ENCODE data around the gene DYNC1LI1. TPM values are rescaled to one million over a fixed set of nuclear protein-coding genes. Genes with fewer than 3 reads are reported as not detected.
A peak's percentile ranks its signal among the peaks of the same experiment; 100 is the strongest.

Gene DYNC1LI1
- total and polyA plus RNA-seq, 2 experiments from 2014 or later = 45.1 to 48.0 TPM

DNA sequence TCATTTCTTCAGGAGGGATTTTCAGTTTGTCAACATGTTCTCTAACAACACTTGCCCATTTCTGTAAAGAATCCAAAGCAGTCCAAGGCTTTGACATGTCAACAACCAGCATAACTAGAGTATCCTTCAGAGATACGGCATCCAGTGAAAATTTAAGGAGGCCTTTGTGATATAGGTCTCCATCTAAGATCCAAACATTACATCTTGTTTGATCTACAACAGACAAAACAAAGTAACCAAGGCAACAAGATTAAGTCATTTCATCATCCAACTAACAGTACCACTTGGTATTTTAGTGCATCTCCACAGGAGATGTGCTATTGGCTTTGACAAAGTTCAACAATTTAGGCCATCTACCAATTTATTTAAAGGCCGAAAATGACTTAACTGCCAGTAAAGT lies 25.8 kb downstream of the DYNC1LI1 start:
- Mint-ChIP-seq H3K36me3 (ENCODE audit: low read depth) (peaks cover 12% of the 10 kb centered on the region; the same call in 2 of the 3 replicates), H3K4me1 (peaks cover 4% of the 10 kb centered on the region; the same call in 2 of the 3 replicates), H3K9me3 (no peaks in the 10 kb centered on the region), H3K4me3 (no peak overlapping the region), H3K27me3 (ENCODE audit: insufficient read depth, low read depth, poor library complexity) (no peaks in the 10 kb centered on the region), H3K27ac (0 out of 2 replicates have a peak overlapping the region, but pooled peaks have one; percentile 50)
- Histone ChIP-seq H3K27me3 (ENCODE audit: insufficient read depth) (no peaks in the 10 kb centered on the region), H4K20me1 (replicated peaks; ENCODE audit: insufficient read depth) (peaks cover 18% of the 10 kb centered on the region), H3K4me3 (no peak overlapping the region), H3K79me2 (replicated peaks; ENCODE audit: insufficient read depth) (peaks cover 59% of the 10 kb centered on the region), H3K9me2 (ENCODE audit: insufficient read depth) (no peaks in the 10 kb centered on the region), H2AFZ (no peak overlapping the region), H3K4me1 (ENCODE audit: insufficient read depth) (no peaks in the 10 kb centered on the region), H3F3A (replicated peaks; ENCODE audit: low read depth) (no peaks in the 10 kb centered on the region), H3K27ac (ENCODE audit: low read depth) (no peak overlapping the region), H3K36me3 (ENCODE audit: insufficient read depth) (peaks cover 8% of the 10 kb centered on the region; the same call in 1 of the 2 replicates), H3K4me2 (no peak overlapping the region)
- TF ChIP-seq ZNF331 (CRISPR knock-in tag; IDR thresholded peaks at IDR 0.05; ENCODE audit: low read depth) (no peak), STAT1 (IDR thresholded peaks at IDR 0.05; ENCODE audit: unreplicated experiment) (no peak)
- TF ChIP-seq, protein P1, sequence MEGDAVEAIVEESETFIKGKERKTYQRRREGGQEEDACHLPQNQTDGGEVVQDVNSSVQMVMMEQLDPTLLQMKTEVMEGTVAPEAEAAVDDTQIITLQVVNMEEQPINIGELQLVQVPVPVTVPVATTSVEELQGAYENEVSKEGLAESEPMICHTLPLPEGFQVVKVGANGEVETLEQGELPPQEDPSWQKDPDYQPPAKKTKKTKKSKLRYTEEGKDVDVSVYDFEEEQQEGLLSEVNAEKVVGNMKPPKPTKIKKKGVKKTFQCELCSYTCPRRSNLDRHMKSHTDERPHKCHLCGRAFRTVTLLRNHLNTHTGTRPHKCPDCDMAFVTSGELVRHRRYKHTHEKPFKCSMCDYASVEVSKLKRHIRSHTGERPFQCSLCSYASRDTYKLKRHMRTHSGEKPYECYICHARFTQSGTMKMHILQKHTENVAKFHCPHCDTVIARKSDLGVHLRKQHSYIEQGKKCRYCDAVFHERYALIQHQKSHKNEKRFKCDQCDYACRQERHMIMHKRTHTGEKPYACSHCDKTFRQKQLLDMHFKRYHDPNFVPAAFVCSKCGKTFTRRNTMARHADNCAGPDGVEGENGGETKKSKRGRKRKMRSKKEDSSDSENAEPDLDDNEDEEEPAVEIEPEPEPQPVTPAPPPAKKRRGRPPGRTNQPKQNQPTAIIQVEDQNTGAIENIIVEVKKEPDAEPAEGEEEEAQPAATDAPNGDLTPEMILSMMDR (conservative IDR thresholded peaks at IDR 0.05; ENCODE audit: low read depth in 2 of 2) = no peak
- ATAC-seq (no peak), DNase-seq (ENCODE audit: low spot score) (no peak)

DNA sequence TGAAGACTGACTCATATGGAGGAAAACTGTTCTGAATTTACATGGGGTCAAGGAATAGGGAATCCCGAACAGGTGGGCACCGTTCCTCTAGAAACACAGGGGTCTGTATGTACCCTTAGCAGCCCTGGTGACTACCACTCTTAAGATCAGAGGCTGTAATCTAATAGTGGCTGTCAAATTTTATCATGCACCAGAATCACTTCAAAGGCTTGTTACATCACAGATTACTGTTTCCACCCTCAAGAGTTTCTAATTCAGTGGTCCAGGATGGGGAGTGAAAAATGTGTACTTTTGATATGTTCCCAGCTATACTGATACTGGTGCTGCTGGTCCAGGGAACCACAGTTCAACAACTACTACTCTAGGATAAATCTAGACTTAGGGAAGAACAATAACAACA lies 27.9 kb downstream of the DYNC1LI1 start:
- no peaks in the 10 kb centered on the region for H3K27me3 ChIP-seq (ENCODE audit: insufficient read depth)
- H3K4me1 ChIP-seq (ENCODE audit: insufficient read depth) = no peaks in the 10 kb centered on the region
- H4K20me1 ChIP-seq (replicated peaks; ENCODE audit: insufficient read depth) = peaks cover 4% of the 10 kb centered on the region; the same call in 1 of the 2 replicates
- no peak for ATAC-seq
- no peak overlapping the region for H3K27ac Mint-ChIP-seq
- no peaks in the 10 kb centered on the region for H3K4me1 Mint-ChIP-seq
- H3K36me3 ChIP-seq (ENCODE audit: insufficient read depth) = peaks cover 8% of the 10 kb centered on the region; the same call in 1 of the 2 replicates
- no peak overlapping the region for H3K4me3 ChIP-seq
- no peaks in the 10 kb centered on the region for H3F3A ChIP-seq (replicated peaks; ENCODE audit: low read depth)
- DNase-seq (ENCODE audit: low spot score) = no peak
- H3K27me3 Mint-ChIP-seq (ENCODE audit: insufficient read depth, low read depth, poor library complexity) = no peaks in the 10 kb centered on the region
- peaks cover 38% of the 10 kb centered on the region for H3K79me2 ChIP-seq (replicated peaks; ENCODE audit: insufficient read depth)
- H3K4me2 ChIP-seq = no peak overlapping the region
- no peaks in the 10 kb centered on the region for H3K9me3 Mint-ChIP-seq
- H2AFZ ChIP-seq = no peak overlapping the region
- peaks cover 19% of the 10 kb centered on the region for H3K36me3 Mint-ChIP-seq (ENCODE audit: low read depth)
- H3K27ac ChIP-seq (ENCODE audit: low read depth) = no peak overlapping the region; the same call in 1 of the 2 replicates
- no peak overlapping the region for H3K4me3 Mint-ChIP-seq
- H3K9me2 ChIP-seq (ENCODE audit: insufficient read depth) = no peaks in the 10 kb centered on the region
- no peak for TF ChIP-seq EZH2 (IDR thresholded peaks at IDR 0.05; ENCODE audit: low read depth, unreplicated experiment)
- TF ChIP-seq, protein P2, sequence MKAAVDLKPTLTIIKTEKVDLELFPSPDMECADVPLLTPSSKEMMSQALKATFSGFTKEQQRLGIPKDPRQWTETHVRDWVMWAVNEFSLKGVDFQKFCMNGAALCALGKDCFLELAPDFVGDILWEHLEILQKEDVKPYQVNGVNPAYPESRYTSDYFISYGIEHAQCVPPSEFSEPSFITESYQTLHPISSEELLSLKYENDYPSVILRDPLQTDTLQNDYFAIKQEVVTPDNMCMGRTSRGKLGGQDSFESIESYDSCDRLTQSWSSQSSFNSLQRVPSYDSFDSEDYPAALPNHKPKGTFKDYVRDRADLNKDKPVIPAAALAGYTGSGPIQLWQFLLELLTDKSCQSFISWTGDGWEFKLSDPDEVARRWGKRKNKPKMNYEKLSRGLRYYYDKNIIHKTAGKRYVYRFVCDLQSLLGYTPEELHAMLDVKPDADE (IDR thresholded peaks at IDR 0.05) = no peak
- TF ChIP-seq, protein P1 (conservative IDR thresholded peaks at IDR 0.05; ENCODE audit: low read depth in 2 of 2) = no peak
- TF ChIP-seq POLR2AphosphoS5 (IDR thresholded peaks at IDR 0.05; ENCODE audit: low read depth) = no peak
- TF ChIP-seq EZH2phosphoT487 (IDR thresholded peaks at IDR 0.05; ENCODE audit: unreplicated experiment) = no peak
- no peak for TF ChIP-seq STAT1 (IDR thresholded peaks at IDR 0.05; ENCODE audit: unreplicated experiment)
- TF ChIP-seq, protein P3, sequence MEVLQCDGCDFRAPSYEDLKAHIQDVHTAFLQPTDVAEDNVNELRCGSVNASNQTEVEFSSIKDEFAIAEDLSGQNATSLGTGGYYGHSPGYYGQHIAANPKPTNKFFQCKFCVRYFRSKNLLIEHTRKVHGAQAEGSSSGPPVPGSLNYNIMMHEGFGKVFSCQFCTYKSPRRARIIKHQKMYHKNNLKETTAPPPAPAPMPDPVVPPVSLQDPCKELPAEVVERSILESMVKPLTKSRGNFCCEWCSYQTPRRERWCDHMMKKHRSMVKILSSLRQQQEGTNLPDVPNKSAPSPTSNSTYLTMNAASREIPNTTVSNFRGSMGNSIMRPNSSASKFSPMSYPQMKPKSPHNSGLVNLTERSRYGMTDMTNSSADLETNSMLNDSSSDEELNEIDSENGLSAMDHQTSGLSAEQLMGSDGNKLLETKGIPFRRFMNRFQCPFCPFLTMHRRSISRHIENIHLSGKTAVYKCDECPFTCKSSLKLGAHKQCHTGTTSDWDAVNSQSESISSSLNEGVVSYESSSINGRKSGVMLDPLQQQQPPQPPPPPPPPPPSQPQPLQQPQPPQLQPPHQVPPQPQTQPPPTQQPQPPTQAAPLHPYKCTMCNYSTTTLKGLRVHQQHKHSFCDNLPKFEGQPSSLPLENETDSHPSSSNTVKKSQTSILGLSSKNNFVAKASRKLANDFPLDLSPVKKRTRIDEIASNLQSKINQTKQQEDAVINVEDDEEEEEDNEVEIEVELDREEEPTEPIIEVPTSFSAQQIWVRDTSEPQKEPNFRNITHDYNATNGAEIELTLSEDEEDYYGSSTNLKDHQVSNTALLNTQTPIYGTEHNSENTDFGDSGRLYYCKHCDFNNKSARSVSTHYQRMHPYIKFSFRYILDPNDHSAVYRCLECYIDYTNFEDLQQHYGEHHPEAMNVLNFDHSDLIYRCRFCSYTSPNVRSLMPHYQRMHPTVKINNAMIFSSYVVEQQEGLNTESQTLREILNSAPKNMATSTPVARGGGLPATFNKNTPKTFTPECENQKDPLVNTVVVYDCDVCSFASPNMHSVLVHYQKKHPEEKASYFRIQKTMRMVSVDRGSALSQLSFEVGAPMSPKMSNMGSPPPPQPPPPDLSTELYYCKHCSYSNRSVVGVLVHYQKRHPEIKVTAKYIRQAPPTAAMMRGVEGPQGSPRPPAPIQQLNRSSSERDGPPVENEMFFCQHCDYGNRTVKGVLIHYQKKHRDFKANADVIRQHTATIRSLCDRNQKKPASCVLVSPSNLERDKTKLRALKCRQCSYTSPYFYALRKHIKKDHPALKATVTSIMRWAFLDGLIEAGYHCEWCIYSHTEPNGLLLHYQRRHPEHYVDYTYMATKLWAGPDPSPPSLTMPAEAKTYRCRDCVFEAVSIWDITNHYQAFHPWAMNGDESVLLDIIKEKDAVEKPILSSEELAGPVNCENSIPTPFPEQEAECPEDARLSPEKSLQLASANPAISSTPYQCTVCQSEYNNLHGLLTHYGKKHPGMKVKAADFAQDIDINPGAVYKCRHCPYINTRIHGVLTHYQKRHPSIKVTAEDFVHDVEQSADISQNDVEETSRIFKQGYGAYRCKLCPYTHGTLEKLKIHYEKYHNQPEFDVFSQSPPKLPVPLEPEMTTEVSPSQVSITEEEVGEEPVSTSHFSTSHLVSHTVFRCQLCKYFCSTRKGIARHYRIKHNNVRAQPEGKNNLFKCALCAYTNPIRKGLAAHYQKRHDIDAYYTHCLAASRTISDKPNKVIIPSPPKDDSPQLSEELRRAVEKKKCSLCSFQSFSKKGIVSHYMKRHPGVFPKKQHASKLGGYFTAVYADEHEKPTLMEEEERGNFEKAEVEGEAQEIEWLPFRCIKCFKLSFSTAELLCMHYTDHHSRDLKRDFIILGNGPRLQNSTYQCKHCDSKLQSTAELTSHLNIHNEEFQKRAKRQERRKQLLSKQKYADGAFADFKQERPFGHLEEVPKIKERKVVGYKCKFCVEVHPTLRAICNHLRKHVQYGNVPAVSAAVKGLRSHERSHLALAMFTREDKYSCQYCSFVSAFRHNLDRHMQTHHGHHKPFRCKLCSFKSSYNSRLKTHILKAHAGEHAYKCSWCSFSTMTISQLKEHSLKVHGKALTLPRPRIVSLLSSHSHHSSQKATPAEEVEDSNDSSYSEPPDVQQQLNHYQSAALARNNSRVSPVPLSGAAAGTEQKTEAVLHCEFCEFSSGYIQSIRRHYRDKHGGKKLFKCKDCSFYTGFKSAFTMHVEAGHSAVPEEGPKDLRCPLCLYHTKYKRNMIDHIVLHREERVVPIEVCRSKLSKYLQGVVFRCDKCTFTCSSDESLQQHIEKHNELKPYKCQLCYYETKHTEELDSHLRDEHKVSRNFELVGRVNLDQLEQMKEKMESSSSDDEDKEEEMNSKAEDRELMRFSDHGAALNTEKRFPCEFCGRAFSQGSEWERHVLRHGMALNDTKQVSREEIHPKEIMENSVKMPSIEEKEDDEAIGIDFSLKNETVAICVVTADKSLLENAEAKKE (CRISPR knock-in tag; IDR thresholded peaks at IDR 0.05) = no peak
- TF ChIP-seq ZNF331 (CRISPR knock-in tag; IDR thresholded peaks at IDR 0.05; ENCODE audit: low read depth) = no peak

Measured in GM23338 (cell line).